HepG2 (cell line): ENCODE data around the gene TMEM95. TPM values are rescaled to one million over a fixed set of nuclear protein-coding genes. Genes with fewer than 3 reads are reported as not detected.

Experiments used
- ATF1 ChIP-seq: IDR thresholded peaks from 2 replicates; pipeline ENCODE4 v1.6.1; 2016; ENCODE audit warnings: mild to moderate bottlenecking, control low read depth
- DMTF1 ChIP-seq: sonication (generic); formaldehyde crosslinking; IDR thresholded peaks from 2 replicates; pipeline ENCODE4 v1.4.0; 2020; ENCODE audit warnings: mild to moderate bottlenecking, missing genetic modification reagents
- ELF1 ChIP-seq: sonication (generic); formaldehyde crosslinking; IDR thresholded peaks from 2 replicates; pipeline ENCODE4 v1.4.0; 2020; ENCODE audit warnings: missing genetic modification reagents
- FOXM1 ChIP-seq: sonication (generic); formaldehyde crosslinking; IDR thresholded peaks from 2 replicates; pipeline ENCODE4 v1.5.0; 2020; ENCODE audit warnings: missing genetic modification reagents
- GMEB1 ChIP-seq: sonication (generic); formaldehyde crosslinking; IDR thresholded peaks from 2 replicates; pipeline ENCODE4 v1.5.1; 2020; ENCODE audit warnings: missing genetic modification reagents, mild to moderate bottlenecking, borderline replicate concordance
- PRDM15 ChIP-seq: sonication (generic); formaldehyde crosslinking; IDR thresholded peaks from 2 replicates; pipeline ENCODE4 v1.4.0; 2020; ENCODE audit warnings: missing genetic modification reagents
- RNF2 ChIP-seq: fragments of 450-650 bp; conservative IDR thresholded peaks from 2 replicates; pipeline ENCODE4 v1.6.1; 2016; ENCODE audit warnings: low read depth
- SIX4 ChIP-seq: sonication (generic); formaldehyde crosslinking; IDR thresholded peaks from 2 replicates; pipeline ENCODE4 v1.4.0; 2020; ENCODE audit warnings: missing genetic modification reagents
- SP2 ChIP-seq: sonication (generic); formaldehyde crosslinking; IDR thresholded peaks from 2 replicates; pipeline ENCODE4 v1.5.1; 2020; ENCODE audit warnings: mild to moderate bottlenecking, missing genetic modification reagents
- TMF1 ChIP-seq: sonication (generic); formaldehyde crosslinking; IDR thresholded peaks from 2 replicates; pipeline ENCODE4 v1.8.1; 2022; ENCODE audit warnings: low read depth, missing genetic modification reagents
- ZNF510 ChIP-seq: sonication (generic); formaldehyde crosslinking; IDR thresholded peaks from 2 replicates; pipeline ENCODE4 v1.4.0; 2020; ENCODE audit warnings: low read depth, mild to moderate bottlenecking, missing genetic modification reagents
- ZNF609 ChIP-seq: sonication (generic); formaldehyde crosslinking; IDR thresholded peaks from 2 replicates; pipeline ENCODE4 v1.4.0; 2020; ENCODE audit warnings: mild to moderate bottlenecking, missing genetic modification reagents, borderline replicate concordance
- ZNF891 ChIP-seq: sonication (generic); formaldehyde crosslinking; IDR thresholded peaks from 2 replicates; pipeline ENCODE4 v1.5.0; 2020; ENCODE audit warnings: mild to moderate bottlenecking, missing genetic modification reagents
- ZSCAN5A ChIP-seq: sonication (generic); formaldehyde crosslinking; IDR thresholded peaks from 2 replicates; pipeline ENCODE4 v1.8.0; 2022; ENCODE audit warnings: mild to moderate bottlenecking, missing genetic modification reagents, borderline replicate concordance
- polyA plus RNA-seq, 8 experiments: library from polyadenylated mRNA; depleted of rRNA in 3 of 8; stranded (reverse) in 7 of 8; unstranded in 1 of 8; fragments of >200 nt; fragmentation: Illumina TruSeq in 4 of 8; extraction: Trizol in 4 of 8; gene quantifications; 2 replicates each; pipeline versions ENCODE4 v1.2.1 to v1.2.3, GENCODE V29; 2011 to 2016; ENCODE audit warnings: low read depth in 4 of 8, missing spikeins in 1 of 8, mixed read lengths in 1 of 8; ENCODE audit not compliant: insufficient read depth in 1 of 8
- total RNA-seq, 5 experiments: library from RNA; depleted of rRNA; stranded (reverse); fragments of >200 nt; fragmentation: Illumina TruSeq; extraction: Trizol; gene quantifications; 2 replicates each; pipeline ENCODE4 v1.2.3, GENCODE V29; 2016; ENCODE audit warnings: low read depth in 1 of 5

TMEM95 gene
- total and polyA plus RNA-seq, 2 of the 13 experiments (the other 11 are each of a cell fraction or from before 2014, with no cell fraction given): not detected

- TF ChIP-seq ZNF510 (peak; percentile 41; the same call in 1 of the 2 replicates), ZSCAN5A (CRISPR knock-in tag) (no peak), ZNF891 (peak; percentile 45; the same call in 1 of the 2 replicates), FOXM1 (CRISPR knock-in tag) (no peak), PRDM15 (no peak), SIX4 (CRISPR knock-in tag) (no peak), SP2 (no peak), RNF2 (no peak), ATF1 (CRISPR knock-in tag) (no peak), DMTF1 (CRISPR knock-in tag) (no peak), GMEB1 (no peak), ZNF609 (no peak), TMF1 (CRISPR knock-in tag) (no peak), ELF1 (peak; percentile 75)
These were observed 26.1 kb downstream of the TMEM95 start, which contains the start of gene TNK1 (continued) for GRCh38 chr17:7380855-7381683.
